ENCODE results near the gene APOL6.

APOL6 gene

DNA sequence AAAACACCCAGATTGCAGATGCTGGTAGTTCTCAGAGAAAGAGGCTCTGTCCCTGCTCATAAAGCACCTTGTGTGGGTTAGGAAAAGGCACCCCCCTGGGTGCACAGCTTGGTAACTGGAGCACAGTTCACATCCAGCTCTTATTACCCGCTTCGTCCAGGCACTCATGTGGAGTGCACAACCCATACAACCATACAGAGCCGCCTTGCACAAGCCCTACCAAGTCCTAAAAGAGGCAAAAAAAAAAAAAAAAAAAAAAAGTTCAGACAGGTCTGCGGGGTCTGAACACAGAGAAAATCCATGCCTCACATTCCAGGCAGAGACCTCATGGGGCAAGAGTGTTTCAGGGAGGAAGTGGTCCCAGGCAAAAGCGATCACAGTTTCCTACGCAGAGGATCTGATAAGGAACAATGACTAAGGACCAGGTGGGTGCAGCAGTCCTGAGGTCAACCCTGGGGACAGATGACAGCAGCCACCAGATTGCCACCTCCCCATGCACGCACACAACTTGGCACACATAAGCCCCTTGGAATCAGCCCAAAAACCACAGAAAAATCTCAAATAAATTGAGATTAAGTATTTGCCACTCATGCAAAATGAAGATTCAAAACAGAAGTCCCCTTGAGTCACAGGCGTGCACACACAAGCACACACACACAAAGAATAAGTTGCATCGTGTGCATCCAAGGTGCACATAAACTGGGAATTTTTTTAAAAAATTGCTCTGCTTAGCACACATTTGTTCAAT lies 43.5 kb upstream of the APOL6 start:
- no peaks in the 10 kb centered on the region for H3K9me3 ChIP-seq (ENCODE audit: severe bottlenecking)
- TF ChIP-seq, protein P1, sequence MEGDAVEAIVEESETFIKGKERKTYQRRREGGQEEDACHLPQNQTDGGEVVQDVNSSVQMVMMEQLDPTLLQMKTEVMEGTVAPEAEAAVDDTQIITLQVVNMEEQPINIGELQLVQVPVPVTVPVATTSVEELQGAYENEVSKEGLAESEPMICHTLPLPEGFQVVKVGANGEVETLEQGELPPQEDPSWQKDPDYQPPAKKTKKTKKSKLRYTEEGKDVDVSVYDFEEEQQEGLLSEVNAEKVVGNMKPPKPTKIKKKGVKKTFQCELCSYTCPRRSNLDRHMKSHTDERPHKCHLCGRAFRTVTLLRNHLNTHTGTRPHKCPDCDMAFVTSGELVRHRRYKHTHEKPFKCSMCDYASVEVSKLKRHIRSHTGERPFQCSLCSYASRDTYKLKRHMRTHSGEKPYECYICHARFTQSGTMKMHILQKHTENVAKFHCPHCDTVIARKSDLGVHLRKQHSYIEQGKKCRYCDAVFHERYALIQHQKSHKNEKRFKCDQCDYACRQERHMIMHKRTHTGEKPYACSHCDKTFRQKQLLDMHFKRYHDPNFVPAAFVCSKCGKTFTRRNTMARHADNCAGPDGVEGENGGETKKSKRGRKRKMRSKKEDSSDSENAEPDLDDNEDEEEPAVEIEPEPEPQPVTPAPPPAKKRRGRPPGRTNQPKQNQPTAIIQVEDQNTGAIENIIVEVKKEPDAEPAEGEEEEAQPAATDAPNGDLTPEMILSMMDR (IDR thresholded peaks at IDR 0.05; ENCODE audit: low read depth, low read length): no peak
- H3K27ac ChIP-seq: no peak overlapping the region
- no peak overlapping the region for H3K4me3 ChIP-seq (ENCODE audit: low read depth, low read length)
- DNase-seq: no peak
- no peaks in the 10 kb centered on the region for H3K27me3 ChIP-seq (ENCODE audit: insufficient read depth, low read depth, severe bottlenecking)
- H3K36me3 ChIP-seq: no peaks in the 10 kb centered on the region

DNA sequence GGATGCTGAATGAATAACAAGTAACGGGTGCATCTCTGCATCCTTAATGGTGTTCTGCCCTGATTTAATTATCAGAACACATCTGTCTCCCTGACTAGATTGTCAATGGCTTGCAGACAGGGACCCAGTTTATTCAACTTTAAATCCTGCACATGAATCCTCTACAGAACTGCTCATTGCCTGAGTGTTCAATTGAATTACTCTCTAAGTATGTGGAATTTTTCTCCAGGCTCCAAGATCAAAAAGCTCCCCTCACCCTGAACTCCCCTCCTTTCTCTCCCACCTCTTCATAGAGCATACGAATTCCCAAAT lies 42.9 kb upstream of the APOL6 start:
- TF ChIP-seq, protein P1 (IDR thresholded peaks at IDR 0.05; ENCODE audit: low read depth, low read length): no peak
- no peak for DNase-seq
- Histone ChIP-seq H3K36me3 (no peaks in the 10 kb centered on the region), H3K9me3 (ENCODE audit: severe bottlenecking) (no peaks in the 10 kb centered on the region), H3K27me3 (ENCODE audit: insufficient read depth, low read depth, severe bottlenecking) (no peaks in the 10 kb centered on the region), H3K4me3 (ENCODE audit: low read depth, low read length) (no peak overlapping the region), H3K27ac (no peak overlapping the region)

DNA sequence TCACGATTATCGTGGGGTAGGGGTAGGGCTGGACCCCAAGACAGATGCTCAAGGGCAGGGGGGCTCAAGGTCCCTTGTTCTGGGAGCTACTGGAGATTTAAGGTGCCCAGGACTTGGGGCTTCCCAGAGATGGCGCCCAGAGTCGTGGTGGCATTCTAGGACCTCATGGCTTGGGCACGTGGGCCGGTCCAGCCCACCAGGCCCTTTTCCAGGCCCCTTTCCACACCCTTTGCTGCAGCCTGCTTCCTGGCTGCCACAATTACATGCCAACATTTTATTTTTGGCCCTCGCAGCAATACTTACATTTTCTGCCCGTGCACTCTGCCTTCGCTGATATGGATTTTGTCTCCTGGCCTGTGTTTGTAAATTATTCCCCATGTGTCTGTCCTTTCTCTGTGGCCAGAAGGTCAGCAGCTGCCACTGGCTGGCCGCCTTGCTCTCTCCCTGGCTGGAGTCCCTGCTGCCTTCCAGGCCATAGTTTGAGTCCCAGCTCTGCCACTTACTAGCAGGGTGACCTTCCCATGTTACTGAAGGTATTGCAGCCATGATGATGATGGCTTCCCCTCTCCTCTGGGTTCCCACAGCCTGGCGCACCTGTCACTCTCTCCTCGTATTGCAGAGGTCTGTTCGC lies 42.3 kb upstream of the APOL6 start:
- H3K27me3 ChIP-seq (ENCODE audit: insufficient read depth, low read depth, severe bottlenecking): no peaks in the 10 kb centered on the region
- TF ChIP-seq, protein P1 (IDR thresholded peaks at IDR 0.05; ENCODE audit: low read depth, low read length): no peak
- H3K4me3 ChIP-seq (ENCODE audit: low read depth, low read length): no peak overlapping the region
- no peak for DNase-seq
- no peaks in the 10 kb centered on the region for H3K36me3 ChIP-seq
- no peaks in the 10 kb centered on the region for H3K9me3 ChIP-seq (ENCODE audit: severe bottlenecking)
- no peak overlapping the region for H3K27ac ChIP-seq

DNA sequence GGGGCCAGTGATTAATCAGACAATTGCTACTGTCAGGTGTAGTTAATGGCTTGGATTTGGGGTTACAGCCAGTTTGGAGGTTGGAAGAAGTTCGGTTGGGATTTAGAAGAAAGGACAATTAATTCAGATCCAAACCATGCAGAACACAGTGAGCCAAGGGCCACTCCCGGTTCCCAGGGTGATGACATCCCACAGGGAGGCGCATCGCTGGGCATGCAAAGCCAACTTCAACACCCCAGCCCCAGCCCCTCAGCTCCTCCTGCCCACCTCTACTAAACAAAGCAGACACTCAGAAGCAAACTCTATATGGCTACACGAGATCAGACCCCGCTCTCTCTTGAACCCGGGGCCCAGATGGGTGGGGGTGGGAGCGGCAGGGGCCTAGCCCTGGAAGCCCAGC lies 41.3 kb upstream of the APOL6 start:
- no peaks in the 10 kb centered on the region for H3K27me3 ChIP-seq (ENCODE audit: insufficient read depth, low read depth, severe bottlenecking)
- no peak overlapping the region for H3K27ac ChIP-seq
- H3K9me3 ChIP-seq (ENCODE audit: severe bottlenecking): no peaks in the 10 kb centered on the region
- TF ChIP-seq, protein P1 (IDR thresholded peaks at IDR 0.05; ENCODE audit: low read depth, low read length): no peak
- no peaks in the 10 kb centered on the region for H3K36me3 ChIP-seq
- DNase-seq: no peak
- H3K4me3 ChIP-seq (ENCODE audit: low read depth, low read length): no peak overlapping the region

DNA sequence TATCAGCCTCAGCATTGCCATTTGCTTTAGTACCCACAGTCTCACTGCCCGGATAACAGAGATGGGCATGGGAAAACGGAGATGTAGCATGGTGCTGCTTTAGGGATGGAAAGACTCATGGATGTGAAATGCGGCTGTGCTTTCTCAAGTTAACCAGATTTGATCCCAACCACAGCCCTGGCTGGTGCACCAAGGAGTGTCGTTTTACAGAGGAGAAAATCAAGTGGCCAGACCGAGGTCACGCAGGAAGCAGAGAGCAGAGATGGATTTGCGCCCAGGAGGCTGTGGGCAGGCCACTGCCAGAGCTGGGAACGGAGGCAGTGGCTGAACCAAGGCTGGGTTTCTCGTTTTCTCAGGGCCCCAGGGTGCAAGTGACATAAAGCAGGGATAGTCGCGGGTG lies 40.2 kb upstream of the APOL6 start:
- Histone ChIP-seq H3K4me3 (ENCODE audit: low read depth, low read length) (no peak overlapping the region), H3K9me3 (ENCODE audit: severe bottlenecking) (no peaks in the 10 kb centered on the region), H3K36me3 (no peaks in the 10 kb centered on the region), H3K27ac (no peak overlapping the region), H3K27me3 (ENCODE audit: insufficient read depth, low read depth, severe bottlenecking) (no peaks in the 10 kb centered on the region)
- no peak for DNase-seq
- TF ChIP-seq, protein P1 (IDR thresholded peaks at IDR 0.05; ENCODE audit: low read depth, low read length): no peak

DNA sequence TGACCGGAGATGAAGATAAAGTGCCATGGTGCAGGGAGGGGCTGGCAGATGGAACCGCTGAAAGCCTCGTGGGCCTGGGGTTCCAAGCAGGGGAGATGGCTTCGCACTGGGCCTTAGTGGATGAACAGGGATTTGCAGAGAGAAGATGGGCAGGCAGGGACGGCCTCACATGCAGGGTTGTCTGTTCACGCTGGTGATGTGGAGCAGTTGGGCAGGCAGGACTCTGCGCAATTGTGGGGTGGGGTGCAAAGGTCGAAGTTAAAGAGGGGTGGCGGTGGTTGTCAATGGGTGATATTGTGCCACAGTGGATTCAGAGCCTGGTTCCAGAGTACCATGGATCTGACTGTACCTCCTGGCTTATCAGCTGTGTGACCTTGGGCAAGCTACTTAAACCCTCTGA lies 39.0 kb upstream of the APOL6 start:
- Histone ChIP-seq H3K36me3 (no peaks in the 10 kb centered on the region), H3K27me3 (ENCODE audit: insufficient read depth, low read depth, severe bottlenecking) (no peaks in the 10 kb centered on the region), H3K9me3 (ENCODE audit: severe bottlenecking) (no peaks in the 10 kb centered on the region), H3K4me3 (ENCODE audit: low read depth, low read length) (no peak overlapping the region), H3K27ac (no peak overlapping the region)
- DNase-seq: no peak
- TF ChIP-seq, protein P1 (IDR thresholded peaks at IDR 0.05; ENCODE audit: low read depth, low read length): no peak

Measured in WERI-Rb-1 (cell line).